ENCODE results near the gene SUN5.

GRCh38 chr20:32980990-32981389 lies 23.2 kb downstream of the SUN5 start:
- TF ChIP-seq CTCF (IDR thresholded peaks at IDR 0.05) (no peak), POLR2A (IDR thresholded peaks at IDR 0.05) (no peak)
